Measurements from ENCODE around the gene CHAD.

CHAD gene

DNA sequence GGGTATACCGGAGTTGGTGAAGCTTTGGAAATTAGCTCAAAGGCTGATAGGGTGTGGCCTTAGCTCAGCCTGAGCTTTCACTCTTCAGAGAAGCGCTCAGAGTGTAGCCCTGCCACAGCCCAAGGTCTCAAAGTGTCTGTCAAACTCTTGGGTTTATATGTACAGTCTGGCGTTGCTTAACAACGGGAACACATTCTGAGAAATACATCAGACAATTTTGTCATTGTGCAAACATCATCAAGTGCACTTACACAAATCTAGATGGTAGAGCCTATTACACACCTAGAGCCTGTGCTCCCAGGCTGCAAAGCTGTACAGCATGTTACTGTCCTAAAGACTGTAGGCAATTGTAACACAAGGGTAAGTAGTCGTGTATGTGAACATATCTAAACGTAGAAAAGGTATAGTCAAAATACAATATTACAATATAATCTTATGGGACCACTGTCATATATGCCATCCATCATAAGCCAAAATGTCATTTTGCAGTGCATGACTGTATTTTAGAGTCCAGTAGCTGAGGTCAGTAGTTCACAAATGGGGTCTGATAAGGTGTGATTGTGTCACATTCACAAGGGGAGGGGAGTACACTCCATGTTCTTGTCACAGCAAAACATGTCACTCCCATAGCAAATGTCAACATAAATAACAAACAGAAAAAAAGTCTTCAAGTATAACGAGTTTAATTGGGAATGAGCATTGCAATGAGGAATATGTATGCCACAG is 20.6 kb downstream of the CHAD start:
- POLR2A ChIA-PET = interaction anchor here (1.2 kb wide), 1 partner anchor 22 kb away, joined by 4 read pairs; the partner anchor contains the start of gene ACSF2
- H3K27ac ChIP-seq (ENCODE audit: extremely low read depth, low read depth, low read length) = no peak overlapping the region
- no peak overlapping the region for H3K4me3 ChIP-seq (ENCODE audit: low read depth, low read length)
- TF ChIP-seq ZNF274 (IDR thresholded peaks at IDR 0.05; ENCODE audit: low read length) = no peak
- TF ChIP-seq ZNF274 (tag by site-specific recombination; IDR thresholded peaks at IDR 0.05; ENCODE audit: borderline replicate concordance) = no peak
- no peak for TF ChIP-seq HOXC10 (CRISPR knock-in tag; IDR thresholded peaks at IDR 0.05)
- TF ChIP-seq ZEB2 (tag by site-specific recombination; IDR thresholded peaks at IDR 0.05) = no peak
- TF ChIP-seq ZNF155 (tag by site-specific recombination; IDR thresholded peaks at IDR 0.05) = no peak
- peak; percentile 89 for TF ChIP-seq ZBTB6 (tag by site-specific recombination; IDR thresholded peaks at IDR 0.05)
- no peak for TF ChIP-seq KLF8 (tag by site-specific recombination; IDR thresholded peaks at IDR 0.05)
- no peak for TF ChIP-seq PRDM2 (tag by site-specific recombination; IDR thresholded peaks at IDR 0.05; ENCODE audit: borderline replicate concordance)
- TF ChIP-seq PRDM6 (tag by site-specific recombination; IDR thresholded peaks at IDR 0.05) = no peak
- no peak for TF ChIP-seq ZNF302 (tag by site-specific recombination; IDR thresholded peaks at IDR 0.05; ENCODE audit: low read depth)
- H3K36me3 ChIP-seq (ENCODE audit: control insufficient read depth in 2 of 2, insufficient read depth in 1 of 2, low read length in 2 of 2) = no peaks in the 10 kb centered on the region
- CTCF ChIA-PET = interaction anchor here (1.0 kb wide), 1 partner anchor 30 kb away, joined by 3 read pairs; no protein-coding TSS in a partner anchor
- peaks cover 17% of the 10 kb centered on the region for H3K4me1 ChIP-seq (ENCODE audit: control insufficient read depth, insufficient read depth, low read length)
- H3K9me3 ChIP-seq (ENCODE audit: control insufficient read depth, insufficient read depth, low read depth, low read length) = no peaks in the 10 kb centered on the region

DNA sequence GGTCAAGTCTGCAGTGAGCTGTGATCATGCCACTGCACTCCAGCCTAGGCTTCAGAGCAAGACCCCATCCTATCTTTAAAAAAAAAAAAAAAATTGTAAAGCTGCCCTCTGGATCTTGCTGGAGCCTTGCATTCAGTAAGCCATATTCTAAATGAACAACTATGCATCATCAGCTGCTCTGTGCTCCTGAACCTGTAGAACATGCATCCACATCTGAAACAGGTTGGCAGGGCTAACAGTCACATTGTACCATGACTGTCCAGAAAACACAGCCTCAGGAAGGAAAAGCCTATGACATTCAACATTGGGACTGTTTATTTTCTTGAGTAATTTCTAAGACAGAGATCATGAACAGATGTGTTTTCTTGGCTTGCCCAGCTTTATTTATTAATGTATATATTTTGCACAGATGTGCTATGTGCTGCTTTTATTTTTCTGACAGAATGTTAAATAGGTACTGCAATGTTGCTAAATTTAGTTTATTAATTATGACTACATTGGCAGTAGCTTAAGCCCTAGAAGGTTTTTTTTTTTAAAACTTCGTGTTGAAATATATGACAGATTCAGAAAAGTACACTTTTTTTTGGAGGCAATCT is 22.9 kb downstream of the CHAD start:
- Histone ChIP-seq H3K27ac (ENCODE audit: extremely low read depth, low read depth, low read length) (no peak overlapping the region), H3K4me1 (ENCODE audit: control insufficient read depth, insufficient read depth, low read length) (peaks cover 20% of the 10 kb centered on the region), H3K4me3 (ENCODE audit: low read depth, low read length) (no peak overlapping the region), H3K9me3 (ENCODE audit: control insufficient read depth, insufficient read depth, low read depth, low read length) (no peaks in the 10 kb centered on the region), H3K36me3 (ENCODE audit: control insufficient read depth in 2 of 2, insufficient read depth in 1 of 2, low read length in 2 of 2) (no peaks in the 10 kb centered on the region; a peak in 1 of 3 replicates)
- CTCF ChIA-PET = interaction anchor here (0.9 to 2.1 kb wide), 2 partner anchors 19 to 33 kb away, joined by 3 to 7 read pairs; partner anchors contain the start of gene RSAD1
- POLR2A ChIA-PET = no interaction called here
- no peak for TF ChIP-seq ZNF629 (tag by site-specific recombination; IDR thresholded peaks at IDR 0.05)
- TF ChIP-seq, protein P1, sequence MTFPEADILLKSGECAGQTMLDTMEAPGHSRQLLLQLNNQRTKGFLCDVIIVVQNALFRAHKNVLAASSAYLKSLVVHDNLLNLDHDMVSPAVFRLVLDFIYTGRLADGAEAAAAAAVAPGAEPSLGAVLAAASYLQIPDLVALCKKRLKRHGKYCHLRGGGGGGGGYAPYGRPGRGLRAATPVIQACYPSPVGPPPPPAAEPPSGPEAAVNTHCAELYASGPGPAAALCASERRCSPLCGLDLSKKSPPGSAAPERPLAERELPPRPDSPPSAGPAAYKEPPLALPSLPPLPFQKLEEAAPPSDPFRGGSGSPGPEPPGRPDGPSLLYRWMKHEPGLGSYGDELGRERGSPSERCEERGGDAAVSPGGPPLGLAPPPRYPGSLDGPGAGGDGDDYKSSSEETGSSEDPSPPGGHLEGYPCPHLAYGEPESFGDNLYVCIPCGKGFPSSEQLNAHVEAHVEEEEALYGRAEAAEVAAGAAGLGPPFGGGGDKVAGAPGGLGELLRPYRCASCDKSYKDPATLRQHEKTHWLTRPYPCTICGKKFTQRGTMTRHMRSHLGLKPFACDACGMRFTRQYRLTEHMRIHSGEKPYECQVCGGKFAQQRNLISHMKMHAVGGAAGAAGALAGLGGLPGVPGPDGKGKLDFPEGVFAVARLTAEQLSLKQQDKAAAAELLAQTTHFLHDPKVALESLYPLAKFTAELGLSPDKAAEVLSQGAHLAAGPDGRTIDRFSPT (tag by site-specific recombination; IDR thresholded peaks at IDR 0.05) = no peak
- peak; percentile 59; the same call in 1 of the 2 replicates for TF ChIP-seq SCRT1 (tag by site-specific recombination; IDR thresholded peaks at IDR 0.05; ENCODE audit: borderline replicate concordance)
- TF ChIP-seq ZNF701 (tag by site-specific recombination; IDR thresholded peaks at IDR 0.05) = no peak
- peak; percentile 44; the same call in 1 of the 2 replicates for TF ChIP-seq ZBTB17 (tag by site-specific recombination; IDR thresholded peaks at IDR 0.05)
- peak; percentile 69 for TF ChIP-seq SCRT2 (tag by site-specific recombination; IDR thresholded peaks at IDR 0.05)
- no peak for TF ChIP-seq ZNF843 (tag by site-specific recombination; IDR thresholded peaks at IDR 0.05)
